GM18909 (cell line): Measurements from ENCODE around the gene SUFU.

ENCODE experiments used
- ATAC-seq: cut with Tn5 transposase; IDR thresholded peaks from one replicate; pipeline ENCODE4 v1.9.1; 2021; ENCODE audit warnings: mild to moderate bottlenecking; ENCODE audit not compliant: unreplicated experiment, poor library complexity

The SUFU gene

GRCh38 chr10:102677331-102678067 lies 173.7 kb downstream of the SUFU start:
- no peak for ATAC-seq

- no peak for ATAC-seq
These were observed 174.3 kb downstream of the SUFU start for GRCh38 chr10:102678068-102678400.

- peak; percentile 41 for ATAC-seq
These were observed 175.1 kb downstream of the SUFU start for GRCh38 chr10:102678842-102679289.

GRCh38 chr10:102679596-102679995 lies 175.8 kb downstream of the SUFU start:
- ATAC-seq: no peak

DNA sequence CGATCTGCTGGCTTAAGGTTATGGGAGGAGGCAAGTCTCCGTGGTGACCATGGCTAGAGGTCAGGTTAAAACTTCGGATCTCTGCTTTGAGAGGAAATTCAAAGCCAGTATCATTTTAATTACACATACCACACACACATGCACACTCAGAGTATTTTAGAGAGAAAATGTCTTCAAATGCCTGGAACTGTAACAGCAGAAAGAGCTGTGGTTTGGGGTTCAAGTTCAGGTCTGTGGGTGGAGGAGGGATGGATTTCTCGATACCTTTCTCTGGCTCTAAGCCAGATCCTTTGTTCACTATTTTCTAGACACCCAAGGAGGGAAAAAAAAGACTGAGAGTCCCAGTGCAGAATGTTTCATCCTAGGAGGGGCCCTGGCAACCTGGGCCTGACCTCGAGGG lies 177.9 kb downstream of the SUFU start:
- ATAC-seq: no peak

DNA sequence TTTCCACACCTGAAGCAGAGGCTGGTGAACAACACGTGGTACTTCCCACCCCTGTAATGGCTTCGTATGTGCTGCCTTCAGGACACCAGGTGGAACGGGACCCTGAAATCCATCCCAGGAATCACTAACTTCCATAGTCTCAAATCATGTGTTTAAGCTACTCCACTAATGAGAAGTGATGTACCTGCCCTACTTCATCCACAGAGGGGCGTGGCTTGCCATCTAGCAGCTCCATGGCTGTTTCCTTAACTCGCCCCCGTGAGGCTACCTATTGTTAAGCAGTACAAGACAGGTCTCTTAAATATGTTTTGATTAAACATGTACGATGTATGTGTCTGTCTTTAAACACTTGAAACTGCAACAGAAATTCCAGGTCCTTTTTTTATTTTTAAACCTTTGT lies 178.6 kb downstream of the SUFU start:
- ATAC-seq: no peak

DNA sequence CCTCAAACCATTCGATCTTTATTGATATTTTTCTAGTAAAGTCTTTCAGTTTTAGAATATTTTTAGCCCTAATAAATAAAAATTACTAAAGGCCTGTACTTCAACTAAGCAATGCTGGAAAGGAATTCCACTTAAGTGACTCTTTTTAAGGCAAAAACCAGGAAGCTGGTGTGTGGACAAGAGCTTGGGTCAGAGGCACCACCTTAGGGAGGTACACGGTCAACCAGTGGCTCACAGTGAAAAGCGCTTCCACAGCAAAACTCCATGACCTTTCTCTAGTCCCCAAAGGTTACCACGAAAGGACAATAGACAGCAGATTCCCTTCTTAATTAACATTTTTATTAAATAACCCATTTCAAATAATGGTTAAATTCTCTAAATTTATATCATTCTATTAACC lies 179.2 kb downstream of the SUFU start:
- ATAC-seq: no peak
